Activated naive CD4-positive, alpha-beta T cell treated with anti-CD3 and anti-CD28 coated beads, Interleukin-2, amount 50 U/mL, for 24 hours (primary cell): ENCODE results near the gene ASB7.

Experiments used
- H3K27ac Mint-ChIP-seq: one replicate; pipeline ENCODE4 v1.8.0; 2021; ENCODE audit warnings: mild to moderate bottlenecking, mixed read lengths
- H3K27me3 Mint-ChIP-seq: one replicate; pipeline ENCODE4 v1.8.0; 2021; ENCODE audit warnings: mixed read lengths
- H3K36me3 Mint-ChIP-seq: one replicate; pipeline ENCODE4 v1.8.0; 2021; ENCODE audit warnings: mixed read lengths
- H3K4me1 Mint-ChIP-seq: one replicate; pipeline ENCODE4 v1.8.0; 2021; ENCODE audit warnings: mixed read lengths
- H3K4me3 Mint-ChIP-seq: one replicate; pipeline ENCODE4 v1.8.0; 2021; ENCODE audit warnings: mild to moderate bottlenecking, mixed read lengths
- H3K9me3 Mint-ChIP-seq: one replicate; pipeline ENCODE4 v1.8.0; 2021; ENCODE audit warnings: mixed read lengths

The ASB7 gene

DNA sequence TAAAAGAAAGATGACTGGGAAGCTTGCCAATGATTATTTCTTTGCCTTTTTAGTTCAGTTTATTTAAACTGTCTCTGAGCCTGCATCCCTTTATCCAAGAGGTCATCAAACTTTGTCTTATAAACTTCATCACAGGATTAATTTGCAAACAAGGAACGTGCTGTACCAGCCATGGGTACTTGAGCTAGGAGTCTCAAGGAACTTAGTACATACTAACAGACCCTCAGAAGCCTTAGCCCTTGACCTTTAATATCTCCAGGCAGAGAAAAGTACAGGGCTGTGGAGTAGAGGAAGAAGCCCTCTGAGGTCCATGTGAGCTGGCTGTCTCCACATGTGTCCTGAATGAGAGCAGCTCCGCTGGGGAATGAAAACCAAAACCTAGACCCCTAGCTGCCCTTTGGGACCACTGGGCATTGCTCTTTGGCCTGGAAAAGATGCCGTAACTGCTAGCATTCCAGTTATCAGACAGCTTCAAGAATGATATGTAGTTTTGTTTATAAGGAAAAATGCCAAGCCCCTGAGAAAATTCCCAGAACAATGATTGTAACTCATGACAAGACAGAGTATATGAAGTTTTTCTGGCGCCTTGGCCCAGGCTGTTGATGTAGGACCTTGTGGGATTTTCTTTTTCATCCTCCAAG, 92.1 kb downstream of the ASB7 start:
- no peak overlapping the region for H3K4me3 Mint-ChIP-seq
- H3K27me3 Mint-ChIP-seq, result peaks cover 6% of the 10 kb centered on the region
- H3K27ac Mint-ChIP-seq, result no peak overlapping the region
- peaks cover 22% of the 10 kb centered on the region for H3K9me3 Mint-ChIP-seq
- no peaks in the 10 kb centered on the region for H3K4me1 Mint-ChIP-seq
- H3K36me3 Mint-ChIP-seq, result peaks cover 2% of the 10 kb centered on the region

DNA sequence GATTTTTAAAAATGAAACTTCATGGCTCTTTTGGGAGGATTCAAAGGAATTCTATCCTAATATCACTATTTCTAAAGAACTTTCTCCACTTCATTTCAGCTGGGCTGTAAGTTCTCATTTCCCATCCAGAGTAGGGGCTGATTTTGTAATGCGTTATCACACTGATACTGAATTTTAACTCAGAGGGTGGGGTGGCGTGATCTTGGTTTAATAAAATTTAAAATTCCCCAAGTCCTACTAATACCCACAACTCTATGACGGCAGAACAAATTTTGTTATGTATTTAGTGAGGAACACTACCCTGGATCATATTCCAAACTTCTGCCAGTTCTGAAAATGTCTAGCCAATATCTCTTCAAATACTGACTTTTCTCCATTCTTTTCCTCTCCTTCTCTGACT, 92.7 kb downstream of the ASB7 start:
- H3K9me3 Mint-ChIP-seq, result peaks cover 22% of the 10 kb centered on the region
- no peaks in the 10 kb centered on the region for H3K4me1 Mint-ChIP-seq
- no peak overlapping the region for H3K4me3 Mint-ChIP-seq
- H3K27ac Mint-ChIP-seq, result no peak overlapping the region
- H3K27me3 Mint-ChIP-seq, result peaks cover 6% of the 10 kb centered on the region
- peaks cover 2% of the 10 kb centered on the region for H3K36me3 Mint-ChIP-seq

DNA sequence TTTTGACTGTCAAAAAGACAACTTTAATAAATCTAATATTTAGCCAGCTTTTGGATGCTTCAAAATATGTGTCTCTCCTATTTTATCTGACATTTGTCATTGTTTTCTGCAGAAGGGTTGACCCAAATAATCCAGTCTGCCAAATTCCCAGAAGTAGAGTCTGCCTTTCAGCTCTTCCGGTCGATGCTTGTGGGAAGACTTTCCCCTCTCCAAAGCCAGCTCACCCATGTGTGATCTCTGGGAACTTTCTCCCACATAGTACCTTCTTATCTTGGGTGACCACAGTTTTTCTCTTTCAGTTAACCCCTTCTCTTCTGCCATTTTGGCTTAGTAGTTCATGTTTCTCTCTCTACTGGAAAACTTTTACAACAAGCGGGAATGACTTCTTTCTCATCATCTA, 94.1 kb downstream of the ASB7 start:
- Mint-ChIP-seq H3K9me3 (peaks cover 22% of the 10 kb centered on the region), H3K27me3 (peaks cover 13% of the 10 kb centered on the region), H3K4me3 (no peak overlapping the region), H3K36me3 (peaks cover 2% of the 10 kb centered on the region), H3K27ac (no peak overlapping the region), H3K4me1 (no peaks in the 10 kb centered on the region)
